Mucosa of descending colon (tissue), 3 donors: ENCODE data around the gene ALX3. TPM values are rescaled to one million over a fixed set of nuclear protein-coding genes. Genes with fewer than 3 reads are reported as not detected.

Experiments used
- ATAC-seq: fragments of 200-7000 bp; cut with Tn5 transposase; one replicate; pipeline ENCODE4 v1.9.1; 2020; ENCODE audit warnings: mild to moderate bottlenecking, moderate library complexity
- DNase-seq, 3 donors: peaks; one replicate each; pipeline ENCODE4 v3.0.0-alpha.2; 2020
- H3K36me3 ChIP-seq: fragments of 200-600 bp; one replicate; pipeline ENCODE4 v1.8.0; 2021; ENCODE audit warnings: low read depth, mild to moderate bottlenecking
- H3K4me1 ChIP-seq: fragments of 200-600 bp; one replicate; pipeline ENCODE4 v1.8.0; 2021; ENCODE audit warnings: low read depth, mild to moderate bottlenecking
- H3K4me3 ChIP-seq: fragments of 200-600 bp; one replicate; pipeline ENCODE4 v1.8.0; 2021; ENCODE audit warnings: mild to moderate bottlenecking
- H3K9me3 ChIP-seq: fragments of 200-600 bp; one replicate; pipeline ENCODE4 v1.8.0; 2021; ENCODE audit warnings: mild to moderate bottlenecking
- intact Hi-C, 2 donors: fragments of 100-400 bp; cut with DNase I in 1 of 2; cut with micrococcal nuclease in 1 of 2; formaldehyde crosslinking; loops; one replicate each; pipeline versions ENCODE4 v1.11.0 to v1.11.1; 2022; cut with DNase I, micrococcal nuclease
- total RNA-seq, 3 donors: library from RNA; stranded (reverse); fragmentation: NEBNext Ultra II Directional in 2 of 3; extraction: Animal tissue kit (Norgen Biotek cat#: 25700) in 2 of 3; gene quantifications; one replicate each; pipeline versions ENCODE4 v1.2.1 to v1.2.4, GENCODE V29; 2021 to 2023
- TF ChIP-seq, protein P1 (sequence below): fragments of 200-600 bp; IDR thresholded peaks from one replicate; pipeline ENCODE4 v1.8.0; 2022; ENCODE audit warnings: antibody characterized with exemption, mild to moderate bottlenecking
- donor health status: DM: no; HTN: no; CAD: no; lungs with moderate emphysema.
- donor health status: DM: no; HTN: no; CAD: no.
- donor health status: DM: no; HTN: yes; CAD: no.

ALX3 gene
- total RNA-seq, 3 donors from 2014 or later, result not detected

DNA sequence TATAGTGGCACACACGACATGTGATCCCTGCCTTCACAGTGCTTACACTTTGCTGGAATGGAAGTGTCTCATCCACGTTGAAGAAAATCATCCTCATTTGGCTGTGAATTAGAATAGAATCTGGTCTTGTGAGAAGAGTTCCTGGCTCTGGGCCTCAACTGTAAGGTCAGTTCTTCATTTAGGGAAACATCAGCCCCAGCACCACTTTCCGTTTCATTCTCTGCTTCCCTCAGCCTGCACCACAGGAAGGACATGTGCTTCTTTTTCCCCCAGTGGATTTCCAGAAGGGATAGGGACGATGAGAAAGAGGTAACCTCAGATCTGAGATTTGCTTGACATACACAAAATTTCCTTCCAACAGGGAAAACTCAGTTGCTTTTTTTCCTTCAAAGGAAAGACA is 3.7 kb upstream of the ALX3 start:
- Histone ChIP-seq H3K4me1 (peaks cover 13% of the 10 kb centered on the region), H3K4me3 (no peak overlapping the region), H3K9me3 (no peaks in the 10 kb centered on the region), H3K36me3 (no peaks in the 10 kb centered on the region)
- TF ChIP-seq, protein P1, sequence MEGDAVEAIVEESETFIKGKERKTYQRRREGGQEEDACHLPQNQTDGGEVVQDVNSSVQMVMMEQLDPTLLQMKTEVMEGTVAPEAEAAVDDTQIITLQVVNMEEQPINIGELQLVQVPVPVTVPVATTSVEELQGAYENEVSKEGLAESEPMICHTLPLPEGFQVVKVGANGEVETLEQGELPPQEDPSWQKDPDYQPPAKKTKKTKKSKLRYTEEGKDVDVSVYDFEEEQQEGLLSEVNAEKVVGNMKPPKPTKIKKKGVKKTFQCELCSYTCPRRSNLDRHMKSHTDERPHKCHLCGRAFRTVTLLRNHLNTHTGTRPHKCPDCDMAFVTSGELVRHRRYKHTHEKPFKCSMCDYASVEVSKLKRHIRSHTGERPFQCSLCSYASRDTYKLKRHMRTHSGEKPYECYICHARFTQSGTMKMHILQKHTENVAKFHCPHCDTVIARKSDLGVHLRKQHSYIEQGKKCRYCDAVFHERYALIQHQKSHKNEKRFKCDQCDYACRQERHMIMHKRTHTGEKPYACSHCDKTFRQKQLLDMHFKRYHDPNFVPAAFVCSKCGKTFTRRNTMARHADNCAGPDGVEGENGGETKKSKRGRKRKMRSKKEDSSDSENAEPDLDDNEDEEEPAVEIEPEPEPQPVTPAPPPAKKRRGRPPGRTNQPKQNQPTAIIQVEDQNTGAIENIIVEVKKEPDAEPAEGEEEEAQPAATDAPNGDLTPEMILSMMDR, result no peak
- ATAC-seq (no peak), DNase-seq (no peak)
- intact Hi-C loops, result no loop called here

DNA sequence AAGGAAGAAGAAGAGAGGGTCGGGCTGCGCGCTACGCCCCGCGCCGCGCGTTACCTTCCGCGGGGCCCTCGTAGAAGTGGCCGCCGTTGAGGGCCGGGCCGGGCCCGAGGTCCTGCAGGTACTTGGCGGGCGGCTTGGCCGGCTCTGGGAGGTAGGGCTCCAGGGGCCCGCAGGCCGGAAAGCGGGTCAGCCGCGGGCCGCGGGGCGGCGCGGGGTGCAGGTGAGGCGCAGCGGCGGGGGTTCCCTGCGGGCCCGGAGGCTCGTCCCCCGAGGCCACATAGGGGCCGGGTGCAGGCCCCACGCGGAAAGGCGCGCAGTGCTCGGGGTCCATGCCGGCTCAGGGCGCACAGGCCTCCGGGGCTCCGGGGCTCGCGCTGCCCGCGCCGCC is 196 bp downstream of the ALX3 start:
- Histone ChIP-seq H3K4me3 (no peak overlapping the region), H3K36me3 (no peaks in the 10 kb centered on the region), H3K9me3 (no peaks in the 10 kb centered on the region), H3K4me1 (peaks cover 26% of the 10 kb centered on the region)
- no peak for DNase-seq
- ATAC-seq, result peak; percentile 7
- intact Hi-C loops, result no loop called here
- TF ChIP-seq, protein P1, result no peak

DNA sequence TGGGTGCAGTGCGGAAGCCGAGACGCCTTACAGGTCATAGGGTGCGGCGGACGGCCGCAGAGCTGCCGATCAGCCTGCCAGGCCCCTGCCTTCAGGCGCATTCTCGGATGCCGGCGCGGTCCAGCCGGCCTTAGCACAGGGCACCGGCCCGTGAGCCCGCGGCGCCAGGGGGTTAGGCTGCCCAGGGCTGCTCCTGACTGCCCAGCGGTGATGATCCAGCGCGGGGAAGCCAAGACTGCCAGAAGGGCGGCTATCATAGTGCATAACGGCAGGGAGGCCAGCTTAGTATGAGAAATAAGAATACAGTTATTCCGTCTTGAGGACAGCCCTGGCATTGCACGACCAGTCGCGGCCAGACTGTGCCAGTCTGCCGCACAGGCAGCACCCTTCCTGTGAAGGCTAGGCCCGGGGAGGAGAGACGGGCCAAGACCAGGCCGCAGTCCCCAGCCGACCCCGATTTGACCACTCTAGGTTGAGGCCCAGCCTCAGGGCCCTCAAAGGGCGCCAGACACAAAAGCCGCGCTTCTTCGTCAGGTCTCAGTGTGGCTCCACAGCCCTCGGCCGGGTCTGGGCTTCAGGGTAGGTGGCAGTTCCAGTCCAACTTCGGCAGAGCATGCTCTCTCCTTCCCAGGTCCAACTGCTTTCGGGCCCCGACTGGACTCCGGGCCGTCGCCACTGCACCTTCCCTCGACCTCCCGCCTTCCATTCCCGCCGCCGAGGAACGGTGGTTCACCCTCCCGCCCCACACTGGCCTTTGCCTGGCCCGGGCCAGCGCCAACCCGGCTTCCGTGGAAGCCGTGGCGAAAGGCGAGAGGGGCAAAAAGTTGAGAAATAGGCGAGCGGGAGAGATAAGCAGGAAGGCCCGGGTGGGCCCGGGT is 829 bp downstream of the ALX3 start:
- intact Hi-C loops, result no loop called here
- ATAC-seq (peak; percentile 37), DNase-seq (no peak)
- no peaks in the 10 kb centered on the region for H3K36me3 ChIP-seq
- no peaks in the 10 kb centered on the region for H3K9me3 ChIP-seq
- H3K4me1 ChIP-seq, result peaks cover 26% of the 10 kb centered on the region
- H3K4me3 ChIP-seq, result no peak overlapping the region
- TF ChIP-seq, protein P1, result no peak

DNA sequence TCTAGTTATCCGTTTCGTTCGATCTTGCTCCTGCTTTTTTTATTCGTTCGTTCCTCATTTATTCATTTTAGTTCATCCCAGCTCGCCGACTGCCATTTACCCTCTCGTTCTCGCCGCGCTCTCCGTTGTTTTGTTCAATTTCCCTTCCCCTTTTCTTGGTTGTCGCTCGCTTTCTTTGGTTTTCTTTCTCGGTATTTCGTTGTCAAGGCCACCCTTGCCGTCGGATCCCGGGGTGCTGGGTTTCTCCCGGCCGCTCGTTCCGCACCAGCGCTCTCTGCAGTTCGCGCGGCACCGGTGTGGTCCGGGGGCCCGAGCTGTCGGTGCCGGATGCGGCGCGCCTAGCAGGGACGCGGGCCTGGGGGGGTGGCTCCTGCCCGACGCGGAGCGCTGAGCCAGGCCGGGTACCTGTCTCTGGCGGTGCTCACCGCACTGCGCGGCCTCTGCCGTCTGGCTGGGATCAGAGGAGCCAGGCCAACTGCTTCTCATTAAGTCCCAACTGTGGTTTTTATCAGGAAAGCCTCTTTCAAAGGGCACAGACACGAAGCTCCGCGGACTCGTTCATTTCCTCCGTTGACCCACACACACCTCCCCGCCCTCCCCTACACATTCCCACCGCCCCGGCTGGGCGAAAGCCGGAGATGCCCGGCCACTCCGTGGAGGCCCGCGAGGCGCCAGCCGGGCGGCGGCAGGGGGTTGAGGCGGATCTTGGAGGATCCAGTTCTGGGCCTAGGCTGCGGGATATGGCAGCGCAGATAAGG is 1.6 kb downstream of the ALX3 start:
- ATAC-seq, result peak; percentile 8
- Histone ChIP-seq H3K4me3 (no peak overlapping the region), H3K9me3 (no peaks in the 10 kb centered on the region), H3K4me1 (peaks cover 26% of the 10 kb centered on the region), H3K36me3 (no peaks in the 10 kb centered on the region)
- DNase-seq, result no peak
- intact Hi-C loops, result no loop called here
- TF ChIP-seq, protein P1, result no peak

DNA sequence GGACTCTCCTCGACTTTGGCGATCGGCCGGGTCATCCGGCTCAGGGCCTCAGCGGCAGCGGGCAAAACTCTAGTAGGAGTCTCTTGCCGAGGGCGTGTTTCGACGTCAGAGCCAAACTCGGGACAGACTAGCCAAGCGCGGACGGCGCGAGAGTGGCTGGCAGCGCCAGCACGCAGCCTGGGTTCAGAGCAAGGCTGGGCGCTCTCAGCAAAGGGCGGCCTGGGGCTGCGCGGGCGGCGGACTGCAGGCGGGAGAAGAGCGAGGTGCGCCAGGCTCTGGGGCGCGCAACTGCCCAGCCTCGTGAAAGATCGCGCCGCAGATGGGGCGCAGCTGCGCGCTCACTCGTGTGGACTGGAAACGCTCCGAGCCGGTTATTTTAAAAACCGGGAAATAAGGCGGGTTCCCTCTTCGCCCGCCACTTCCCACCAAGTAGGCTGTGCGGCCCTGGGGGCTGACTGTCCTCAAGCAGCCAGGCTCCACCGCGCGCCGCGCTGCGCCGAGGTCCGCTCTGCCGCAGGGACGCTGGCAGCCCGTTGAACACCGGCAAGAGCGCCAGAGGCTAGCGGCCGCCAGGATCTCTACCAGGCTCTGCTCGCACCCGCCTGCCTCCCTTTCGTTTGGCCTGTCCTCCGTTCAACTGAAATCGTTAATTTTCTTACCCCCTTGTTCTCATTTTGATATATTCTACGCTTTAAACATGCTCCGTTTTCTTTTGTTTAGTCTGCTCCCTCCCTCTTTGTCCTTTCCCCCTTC is 2.4 kb downstream of the ALX3 start:
- intact Hi-C loops, result no loop called here
- no peaks in the 10 kb centered on the region for H3K36me3 ChIP-seq
- H3K4me1 ChIP-seq, result peaks cover 26% of the 10 kb centered on the region
- DNase-seq (no peak), ATAC-seq (peak; percentile 13)
- H3K4me3 ChIP-seq, result no peak overlapping the region
- no peaks in the 10 kb centered on the region for H3K9me3 ChIP-seq
- TF ChIP-seq, protein P1, result no peak
